Stimulated activated naive CD8-positive, alpha-beta T cell treated with anti-CD3 and anti-CD28 coated beads, Interleukin-15, Interleukin-2, amounts not matched to agents 100 ng/mL and 50 ng/mL, for 24 hours (primary cell): ENCODE results near the gene AQP5.

Experiments
- H3K27ac Mint-ChIP-seq: one replicate; pipeline ENCODE4 v1.8.0; 2021; ENCODE audit warnings: mild to moderate bottlenecking, mixed read lengths
- H3K27me3 Mint-ChIP-seq: one replicate; pipeline ENCODE4 v1.8.0; 2021; ENCODE audit warnings: mixed read lengths
- H3K36me3 Mint-ChIP-seq: one replicate; pipeline ENCODE4 v1.8.0; 2021; ENCODE audit warnings: low read depth, mixed read lengths
- H3K4me1 Mint-ChIP-seq: one replicate; pipeline ENCODE4 v1.8.0; 2021; ENCODE audit warnings: low read depth, mixed read lengths
- H3K4me3 Mint-ChIP-seq: one replicate; pipeline ENCODE4 v1.8.0; 2021; ENCODE audit warnings: mild to moderate bottlenecking, mixed read lengths
- H3K9me3 Mint-ChIP-seq: one replicate; pipeline ENCODE4 v1.8.0; 2021; ENCODE audit warnings: mixed read lengths

Gene AQP5

DNA sequence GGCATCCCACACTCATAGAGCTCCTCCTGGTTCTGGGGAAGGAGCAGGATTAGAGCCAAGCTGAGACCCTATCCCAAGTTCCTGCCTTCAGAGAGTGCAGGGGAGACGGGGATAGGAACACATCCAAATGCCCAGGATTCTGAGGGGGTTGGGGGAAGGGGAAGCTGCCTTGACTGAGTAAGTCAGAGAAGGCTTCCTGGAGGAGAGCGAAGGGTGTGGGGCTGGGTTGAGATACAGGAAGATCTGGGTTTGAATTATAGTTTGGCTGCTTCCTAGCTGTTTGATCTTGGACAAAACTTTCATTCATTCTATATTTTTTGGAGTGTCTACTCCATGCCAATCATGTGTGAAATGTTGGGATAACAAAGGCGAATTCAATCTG is 19.2 kb upstream of the AQP5 start:
- no peak overlapping the region for H3K27ac Mint-ChIP-seq
- no peak overlapping the region for H3K4me3 Mint-ChIP-seq
- no peaks in the 10 kb centered on the region for H3K36me3 Mint-ChIP-seq
- H3K9me3 Mint-ChIP-seq = no peaks in the 10 kb centered on the region
- peaks cover 27% of the 10 kb centered on the region for H3K4me1 Mint-ChIP-seq
- no peaks in the 10 kb centered on the region for H3K27me3 Mint-ChIP-seq

DNA sequence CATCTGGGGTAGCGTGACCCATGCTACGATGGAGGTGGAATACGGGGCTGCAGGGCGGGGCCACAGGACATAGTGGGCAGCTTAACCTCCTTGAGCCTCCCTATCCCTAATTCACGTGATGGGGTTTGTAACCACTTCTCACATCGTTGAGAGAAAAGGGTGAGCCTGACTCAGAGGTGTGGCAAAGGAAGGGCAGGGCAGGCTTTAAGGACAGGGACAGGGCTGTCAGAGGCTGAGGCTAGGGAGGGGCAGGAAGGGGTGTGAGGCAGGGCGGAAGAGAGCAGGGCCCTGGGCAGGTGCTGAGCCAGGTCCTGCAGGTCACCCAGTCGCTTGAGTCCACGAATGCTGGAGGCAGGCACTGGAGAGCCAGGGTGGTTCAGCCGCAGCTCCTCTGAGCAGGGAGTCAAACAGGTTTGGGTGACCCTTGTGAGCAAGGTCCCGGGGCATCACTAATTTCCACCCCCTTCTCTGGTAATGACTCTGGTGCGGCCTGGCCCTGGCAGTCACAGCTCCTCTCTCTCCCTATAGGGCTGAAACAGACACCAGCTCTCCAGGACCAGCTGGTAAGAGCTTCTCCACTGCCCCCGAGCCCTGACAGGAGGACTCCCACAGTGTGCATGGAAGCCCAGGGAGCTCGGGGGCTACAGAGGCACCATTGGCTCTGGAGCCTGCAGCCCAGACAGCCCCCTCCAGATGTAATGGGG is 18.6 kb upstream of the AQP5 start:
- Mint-ChIP-seq H3K9me3 (no peaks in the 10 kb centered on the region), H3K36me3 (no peaks in the 10 kb centered on the region), H3K4me1 (peaks cover 27% of the 10 kb centered on the region), H3K27me3 (no peaks in the 10 kb centered on the region), H3K4me3 (no peak overlapping the region), H3K27ac (no peak overlapping the region)

- no peaks in the 10 kb centered on the region for H3K9me3 Mint-ChIP-seq
- H3K36me3 Mint-ChIP-seq = no peaks in the 10 kb centered on the region
- no peaks in the 10 kb centered on the region for H3K27me3 Mint-ChIP-seq
- H3K4me3 Mint-ChIP-seq = no peak overlapping the region
- H3K27ac Mint-ChIP-seq = no peak overlapping the region
- H3K4me1 Mint-ChIP-seq = peaks cover 27% of the 10 kb centered on the region
Measured at GRCh38 chr12:49943625-49943960, 18.1 kb upstream of the AQP5 start.

DNA sequence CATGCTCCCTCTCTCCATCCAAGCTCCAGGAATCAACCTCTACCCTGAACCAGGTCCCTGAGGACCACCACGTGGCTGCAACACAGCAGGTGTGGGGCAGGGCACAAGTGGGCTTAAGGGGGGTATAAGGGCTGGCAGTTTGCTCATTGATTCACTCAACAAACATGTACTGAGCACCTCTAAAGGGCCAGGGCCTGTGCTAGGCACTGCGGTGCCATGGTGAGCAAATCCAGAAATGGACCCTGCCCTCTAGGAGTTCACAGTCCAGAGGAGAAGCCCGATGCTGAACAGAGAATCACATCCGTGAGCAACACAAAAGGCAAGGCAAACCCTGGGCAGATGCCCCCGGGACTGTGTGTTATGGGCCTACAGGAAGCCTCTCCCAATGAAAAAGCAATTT is 17.6 kb upstream of the AQP5 start:
- Mint-ChIP-seq H3K36me3 (no peaks in the 10 kb centered on the region), H3K27ac (no peak overlapping the region), H3K4me1 (peaks cover 27% of the 10 kb centered on the region), H3K4me3 (no peak overlapping the region), H3K27me3 (no peaks in the 10 kb centered on the region), H3K9me3 (no peaks in the 10 kb centered on the region)

GRCh38 chr12:49944718-49945117 is 17.0 kb upstream of the AQP5 start:
- Mint-ChIP-seq H3K27me3 (no peaks in the 10 kb centered on the region), H3K27ac (peak overlapping the region; percentile 95), H3K4me3 (peak overlapping the region; percentile 85), H3K4me1 (peaks cover 27% of the 10 kb centered on the region), H3K36me3 (no peaks in the 10 kb centered on the region), H3K9me3 (no peaks in the 10 kb centered on the region)

- Mint-ChIP-seq H3K9me3 (no peaks in the 10 kb centered on the region), H3K27ac (peak overlapping the region; percentile 95), H3K4me3 (peak overlapping the region; percentile 85), H3K27me3 (no peaks in the 10 kb centered on the region), H3K36me3 (no peaks in the 10 kb centered on the region), H3K4me1 (peaks cover 27% of the 10 kb centered on the region)
Measured at GRCh38 chr12:49945394-49946080, 16.1 kb upstream of the AQP5 start.

- Mint-ChIP-seq H3K27me3 (no peaks in the 10 kb centered on the region), H3K27ac (peak overlapping the region; percentile 95), H3K9me3 (no peaks in the 10 kb centered on the region), H3K4me3 (no peak overlapping the region), H3K36me3 (no peaks in the 10 kb centered on the region), H3K4me1 (peaks cover 27% of the 10 kb centered on the region)
Measured at GRCh38 chr12:49946086-49946485, 15.6 kb upstream of the AQP5 start.

DNA sequence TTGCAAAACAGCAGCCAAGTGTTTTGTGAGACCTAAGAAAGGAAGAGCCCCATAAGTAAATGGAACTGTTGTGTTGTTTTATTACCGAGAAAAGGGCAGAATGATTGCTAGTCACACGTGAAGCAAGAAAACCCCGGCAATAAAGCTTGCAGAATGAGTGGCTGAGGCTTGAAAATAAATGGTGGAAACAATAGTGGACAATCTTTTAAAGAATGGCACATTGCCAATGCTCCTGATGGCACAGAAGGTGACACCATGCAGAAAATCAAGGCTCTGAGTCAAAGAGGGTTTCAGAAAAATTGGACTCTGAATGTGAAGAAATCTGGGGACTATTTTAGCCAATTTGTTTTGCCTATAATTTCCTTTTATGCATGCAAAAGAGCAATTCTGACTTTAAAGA is 15.2 kb upstream of the AQP5 start:
- Mint-ChIP-seq H3K27me3 (no peaks in the 10 kb centered on the region), H3K4me1 (peaks cover 27% of the 10 kb centered on the region), H3K36me3 (no peaks in the 10 kb centered on the region), H3K4me3 (no peak overlapping the region), H3K27ac (peak overlapping the region; percentile 95), H3K9me3 (no peaks in the 10 kb centered on the region)

DNA sequence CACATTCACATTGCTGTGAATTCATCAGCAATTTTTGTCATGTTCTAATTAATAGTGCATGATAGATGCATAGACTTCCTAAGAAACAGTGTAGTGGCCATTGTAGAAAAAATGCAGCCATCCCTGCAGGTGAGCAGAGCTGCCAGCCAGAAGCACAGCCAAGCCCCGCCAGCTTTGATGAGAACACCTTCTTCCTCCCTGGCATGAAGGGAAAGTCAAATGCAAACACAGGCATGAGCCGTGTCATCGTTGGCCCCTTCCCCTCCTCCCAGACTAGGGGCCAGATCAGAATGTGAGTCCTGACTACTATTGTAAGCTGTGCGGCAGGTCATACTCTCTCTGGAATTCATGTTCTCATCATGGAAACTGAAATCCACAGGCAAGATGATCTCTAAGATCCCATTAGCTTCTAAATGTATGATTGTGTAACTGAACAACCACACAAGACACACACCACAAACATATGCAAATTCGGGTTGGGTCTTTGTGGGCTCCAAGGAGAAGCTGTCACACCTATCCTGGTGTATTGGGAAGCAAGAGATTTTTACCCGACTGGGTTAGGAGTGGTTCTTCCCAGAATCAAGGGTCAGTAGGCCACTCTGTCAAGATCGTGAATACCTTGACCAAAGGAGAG is 14.0 kb upstream of the AQP5 start:
- peaks cover 27% of the 10 kb centered on the region for H3K4me1 Mint-ChIP-seq
- H3K27me3 Mint-ChIP-seq = no peaks in the 10 kb centered on the region
- no peaks in the 10 kb centered on the region for H3K36me3 Mint-ChIP-seq
- no peaks in the 10 kb centered on the region for H3K9me3 Mint-ChIP-seq
- H3K27ac Mint-ChIP-seq = no peak overlapping the region
- no peak overlapping the region for H3K4me3 Mint-ChIP-seq

DNA sequence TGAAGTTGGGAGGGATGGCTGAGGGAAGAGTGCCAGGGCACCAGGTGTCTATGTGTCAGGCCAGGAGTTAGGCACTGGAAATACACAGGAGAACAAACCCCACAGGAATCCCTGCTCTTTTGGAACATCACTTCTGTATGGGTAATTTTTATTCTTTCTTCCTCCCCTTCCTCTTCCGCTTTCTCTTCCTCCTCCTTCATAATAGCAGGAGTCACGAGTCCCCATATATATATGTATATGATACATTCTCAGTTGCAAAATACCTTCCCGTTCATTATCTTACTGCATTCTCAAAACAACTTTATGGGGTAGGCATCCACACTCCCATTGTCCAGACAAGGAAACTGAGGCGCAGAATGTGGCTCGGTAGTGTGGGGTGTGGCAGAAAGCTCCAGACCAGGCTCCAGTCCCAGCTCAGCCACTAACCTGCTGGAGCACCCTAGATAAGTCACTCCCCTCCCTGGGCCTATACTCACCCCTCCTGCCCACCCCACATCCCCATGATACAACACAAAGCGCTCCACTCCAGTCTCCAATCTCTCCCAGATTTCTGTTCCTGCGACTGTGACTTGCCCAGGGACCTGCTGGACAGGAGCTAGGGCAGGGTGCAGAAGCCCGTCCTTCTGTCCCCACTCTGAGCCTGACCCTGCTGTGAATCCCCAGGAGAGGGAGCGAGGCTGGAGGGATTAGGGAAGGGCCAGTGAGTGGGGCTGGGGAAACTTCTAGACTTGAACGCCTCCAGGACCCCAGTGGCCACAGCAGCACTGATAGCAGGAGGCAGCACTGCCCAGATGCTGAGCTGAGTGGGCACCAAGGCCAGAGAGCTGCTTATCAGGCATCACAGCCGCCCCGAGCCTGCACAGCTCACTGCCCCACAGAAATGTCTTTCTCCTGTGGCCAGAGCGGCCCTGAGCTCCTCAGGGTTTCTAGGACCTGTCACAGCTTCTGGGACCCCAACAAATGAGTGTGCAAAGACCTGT is 12.5 kb upstream of the AQP5 start:
- H3K4me1 Mint-ChIP-seq = peaks cover 27% of the 10 kb centered on the region
- H3K9me3 Mint-ChIP-seq = no peaks in the 10 kb centered on the region
- H3K36me3 Mint-ChIP-seq = no peaks in the 10 kb centered on the region
- H3K27ac Mint-ChIP-seq = no peak overlapping the region
- no peak overlapping the region for H3K4me3 Mint-ChIP-seq
- peaks cover 5% of the 10 kb centered on the region for H3K27me3 Mint-ChIP-seq

DNA sequence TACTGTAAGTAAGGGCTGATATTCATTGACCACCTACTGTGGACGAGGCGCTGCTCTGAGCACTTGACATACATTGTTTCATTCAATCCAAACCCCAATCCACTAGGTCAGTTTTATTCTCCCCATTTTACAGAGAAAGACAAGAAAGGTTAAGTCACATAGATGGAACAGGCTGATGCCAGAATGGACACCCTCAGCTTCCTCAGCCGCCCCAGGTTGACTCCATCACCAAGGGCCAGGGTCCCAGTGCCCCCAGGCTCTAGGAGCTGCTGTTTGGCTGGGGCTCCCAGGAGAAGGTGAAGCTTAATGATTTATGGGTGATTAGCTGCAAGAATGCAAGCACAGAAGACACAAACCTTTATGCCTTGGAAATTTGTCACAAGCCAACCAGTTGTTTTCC is 11.8 kb upstream of the AQP5 start:
- Mint-ChIP-seq H3K9me3 (no peaks in the 10 kb centered on the region), H3K27ac (no peak overlapping the region), H3K27me3 (peaks cover 12% of the 10 kb centered on the region), H3K4me3 (no peak overlapping the region), H3K4me1 (peaks cover 20% of the 10 kb centered on the region), H3K36me3 (no peaks in the 10 kb centered on the region)

DNA sequence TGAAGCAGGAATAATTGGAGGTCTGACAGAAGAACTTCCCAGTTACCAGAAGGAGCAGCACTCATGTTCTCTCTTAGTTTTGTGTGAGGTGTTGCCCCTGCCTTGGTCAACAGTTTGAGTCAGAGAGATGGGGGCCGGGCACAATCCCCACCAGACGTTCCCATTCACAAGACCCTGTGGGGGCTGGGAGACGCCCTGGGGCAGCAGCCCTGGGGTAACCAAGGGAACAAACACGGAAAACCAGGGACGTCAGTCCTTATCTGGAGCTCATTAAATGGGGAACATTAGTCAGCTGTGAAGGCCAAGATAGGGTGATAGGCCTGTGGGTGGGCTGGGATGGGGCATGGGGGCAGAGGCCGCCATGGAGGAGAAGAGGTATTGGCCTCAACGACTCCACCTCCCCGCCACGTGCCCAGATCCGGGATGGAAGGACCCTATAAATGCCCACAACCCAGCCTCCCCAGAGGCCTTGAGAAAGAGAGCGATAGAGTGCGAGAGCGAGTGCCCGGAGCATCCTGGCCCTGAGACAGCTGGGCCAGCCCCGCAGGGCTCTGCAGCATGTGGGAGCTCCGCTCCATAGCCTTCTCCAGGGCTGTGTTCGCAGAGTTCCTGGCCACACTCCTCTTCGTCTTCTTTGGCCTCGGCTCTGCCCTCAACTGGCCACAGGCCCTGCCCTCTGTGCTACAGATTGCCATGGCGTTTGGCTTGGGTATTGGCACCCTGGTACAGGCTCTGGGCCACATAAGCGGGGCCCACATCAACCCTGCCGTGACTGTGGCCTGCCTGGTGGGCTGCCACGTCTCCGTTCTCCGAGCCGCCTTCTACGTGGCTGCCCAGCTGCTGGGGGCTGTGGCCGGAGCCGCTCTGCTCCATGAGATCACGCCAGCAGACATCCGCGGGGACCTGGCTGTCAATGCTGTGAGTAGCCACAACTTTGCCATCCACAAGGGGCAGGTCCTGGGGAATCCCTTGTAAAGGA is 11.1 kb upstream of the AQP5 start, which contains the start of gene AQP2:
Gene AQP2 (plus strand): TSS at position 465 of the 979 bp plus-strand sequence. CDS start 94 bp downstream, at position 559.
- Mint-ChIP-seq H3K27ac (no peak within 1 kb of the TSS), H3K36me3 (no peaks in the 10 kb centered on the region), H3K4me3 (no peak within 1 kb of the TSS), H3K9me3 (no peaks in the 10 kb centered on the region), H3K27me3 (peaks cover 14% of the 10 kb centered on the region), H3K4me1 (peaks cover 13% of the 10 kb centered on the region)

GRCh38 chr12:49951411-49952240 is 10.0 kb upstream of the AQP5 start:
- H3K27ac Mint-ChIP-seq = no peak overlapping the region
- no peaks in the 10 kb centered on the region for H3K36me3 Mint-ChIP-seq
- H3K9me3 Mint-ChIP-seq = no peaks in the 10 kb centered on the region
- peaks cover 22% of the 10 kb centered on the region for H3K27me3 Mint-ChIP-seq
- H3K4me3 Mint-ChIP-seq = no peak overlapping the region
- H3K4me1 Mint-ChIP-seq = peaks cover 2% of the 10 kb centered on the region
